MM.1S (cell line): ENCODE results near the gene ANKS1B.

ENCODE experiments used
- EZH2phosphoT487 ChIP-seq: fragments of 300-600 bp; sonication (generic); IDR thresholded peaks from 2 replicates; pipeline ENCODE4 v1.6.1; 2018; ENCODE audit warnings: antibody characterized with exemption, low read length
- TF ChIP-seq, protein P1 (sequence below): fragments of 300-600 bp; sonication (generic); IDR thresholded peaks from 2 replicates; pipeline ENCODE4 v1.5.1; 2016; ENCODE audit warnings: antibody characterized with exemption, low read length, mixed read lengths

DNA sequence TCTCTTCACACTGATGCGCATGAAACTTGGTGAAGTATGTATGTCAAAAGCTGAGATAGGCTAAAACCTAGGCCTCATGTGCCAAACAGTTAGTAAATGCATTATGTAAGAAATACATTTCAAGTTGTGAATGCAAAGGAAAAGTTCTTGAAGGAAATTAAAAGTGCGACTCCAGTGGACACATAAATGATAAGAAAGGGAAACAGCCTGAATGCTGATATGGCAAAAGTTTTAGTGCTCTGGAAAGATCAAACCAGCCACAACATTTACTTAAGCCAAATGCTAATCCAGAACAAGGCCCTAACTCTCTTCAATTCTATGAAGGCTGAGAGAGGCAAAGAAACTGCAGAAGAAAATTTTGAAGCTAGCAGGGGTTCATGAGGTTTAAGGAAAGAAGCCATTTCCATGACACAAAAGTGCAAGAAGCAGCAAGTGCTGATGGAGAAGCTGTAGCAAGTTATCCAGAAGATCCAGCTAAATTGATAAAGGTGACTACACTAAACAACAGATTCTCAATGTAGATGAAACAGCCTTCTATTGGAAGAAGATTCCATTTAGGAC is 262.9 kb downstream of the ANKS1B start:
- TF ChIP-seq, protein P1, sequence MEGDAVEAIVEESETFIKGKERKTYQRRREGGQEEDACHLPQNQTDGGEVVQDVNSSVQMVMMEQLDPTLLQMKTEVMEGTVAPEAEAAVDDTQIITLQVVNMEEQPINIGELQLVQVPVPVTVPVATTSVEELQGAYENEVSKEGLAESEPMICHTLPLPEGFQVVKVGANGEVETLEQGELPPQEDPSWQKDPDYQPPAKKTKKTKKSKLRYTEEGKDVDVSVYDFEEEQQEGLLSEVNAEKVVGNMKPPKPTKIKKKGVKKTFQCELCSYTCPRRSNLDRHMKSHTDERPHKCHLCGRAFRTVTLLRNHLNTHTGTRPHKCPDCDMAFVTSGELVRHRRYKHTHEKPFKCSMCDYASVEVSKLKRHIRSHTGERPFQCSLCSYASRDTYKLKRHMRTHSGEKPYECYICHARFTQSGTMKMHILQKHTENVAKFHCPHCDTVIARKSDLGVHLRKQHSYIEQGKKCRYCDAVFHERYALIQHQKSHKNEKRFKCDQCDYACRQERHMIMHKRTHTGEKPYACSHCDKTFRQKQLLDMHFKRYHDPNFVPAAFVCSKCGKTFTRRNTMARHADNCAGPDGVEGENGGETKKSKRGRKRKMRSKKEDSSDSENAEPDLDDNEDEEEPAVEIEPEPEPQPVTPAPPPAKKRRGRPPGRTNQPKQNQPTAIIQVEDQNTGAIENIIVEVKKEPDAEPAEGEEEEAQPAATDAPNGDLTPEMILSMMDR, result no peak
- no peak for TF ChIP-seq EZH2phosphoT487
